ENCODE measurements around the gene RASGRP1. TPM values are rescaled to one million over a fixed set of nuclear protein-coding genes. Genes with fewer than 3 reads are reported as not detected.

The RASGRP1 gene
- total RNA-seq, 1 experiment from 2014 or later = 0.51 TPM

DNA sequence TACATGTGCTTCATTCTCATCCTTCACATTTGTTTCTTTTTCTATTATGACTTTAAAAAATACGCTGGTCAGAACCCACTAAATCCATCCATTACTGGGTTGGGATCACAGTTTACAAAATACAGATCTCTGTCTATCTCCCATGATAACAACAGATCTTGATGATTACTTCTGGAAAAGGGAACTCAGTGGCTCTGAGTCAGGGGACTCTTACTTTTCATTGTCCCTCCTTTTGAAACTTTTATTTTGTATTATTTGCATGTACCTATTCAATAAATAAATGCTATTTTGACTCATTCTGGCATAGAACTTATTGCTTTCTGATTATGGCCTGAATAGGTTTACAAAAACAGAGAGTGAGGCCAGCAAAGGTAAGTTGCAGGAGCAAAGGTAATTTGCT is 11.6 kb upstream of the RASGRP1 start:
- Histone ChIP-seq H3K4me1 (ENCODE audit: control insufficient read depth, insufficient read depth, low read length) (no peaks in the 10 kb centered on the region), H3K27me3 (ENCODE audit: control insufficient read depth, insufficient read depth, low read length) (no peaks in the 10 kb centered on the region; the same call in none of the 2 replicates), H3K27ac (ENCODE audit: low read length) (no peak overlapping the region), H3K36me3 (ENCODE audit: control insufficient read depth, insufficient read depth, low read length) (no peaks in the 10 kb centered on the region), H3K9me3 (ENCODE audit: control insufficient read depth, insufficient read depth, low read depth, low read length) (no peaks in the 10 kb centered on the region), H3K4me3 (ENCODE audit: low read depth in 2 of 2, low read length in 2 of 2) (no peak overlapping the region)
- POLR2A ChIA-PET = no interaction called here
- DNase-seq (ENCODE audit: low read depth, low spot score) (no peak), ATAC-seq (no peak)
- in situ Hi-C loops (cut with HindIII; ENCODE audit: low pct_unique_long_range_greater_than_20kb, low sequenced_read_pairs) = no loop called here
- CTCF ChIA-PET = no interaction called here
- BruUV-seq (replicated peaks) = no TSS peak
- no peak for TF ChIP-seq POLR2AphosphoS5 (IDR thresholded peaks at IDR 0.05; ENCODE audit: low read depth, low read length)
- TF ChIP-seq SIN3A (IDR thresholded peaks at IDR 0.05; ENCODE audit: borderline replicate concordance, insufficient read depth, low read depth, low read length) = no peak
- TF ChIP-seq TCF7L2 (IDR thresholded peaks at IDR 0.05; ENCODE audit: low read depth, low read length) = no peak
- TF ChIP-seq, protein P1, sequence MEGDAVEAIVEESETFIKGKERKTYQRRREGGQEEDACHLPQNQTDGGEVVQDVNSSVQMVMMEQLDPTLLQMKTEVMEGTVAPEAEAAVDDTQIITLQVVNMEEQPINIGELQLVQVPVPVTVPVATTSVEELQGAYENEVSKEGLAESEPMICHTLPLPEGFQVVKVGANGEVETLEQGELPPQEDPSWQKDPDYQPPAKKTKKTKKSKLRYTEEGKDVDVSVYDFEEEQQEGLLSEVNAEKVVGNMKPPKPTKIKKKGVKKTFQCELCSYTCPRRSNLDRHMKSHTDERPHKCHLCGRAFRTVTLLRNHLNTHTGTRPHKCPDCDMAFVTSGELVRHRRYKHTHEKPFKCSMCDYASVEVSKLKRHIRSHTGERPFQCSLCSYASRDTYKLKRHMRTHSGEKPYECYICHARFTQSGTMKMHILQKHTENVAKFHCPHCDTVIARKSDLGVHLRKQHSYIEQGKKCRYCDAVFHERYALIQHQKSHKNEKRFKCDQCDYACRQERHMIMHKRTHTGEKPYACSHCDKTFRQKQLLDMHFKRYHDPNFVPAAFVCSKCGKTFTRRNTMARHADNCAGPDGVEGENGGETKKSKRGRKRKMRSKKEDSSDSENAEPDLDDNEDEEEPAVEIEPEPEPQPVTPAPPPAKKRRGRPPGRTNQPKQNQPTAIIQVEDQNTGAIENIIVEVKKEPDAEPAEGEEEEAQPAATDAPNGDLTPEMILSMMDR (IDR thresholded peaks at IDR 0.05) = no peak
- TF ChIP-seq, protein P2, sequence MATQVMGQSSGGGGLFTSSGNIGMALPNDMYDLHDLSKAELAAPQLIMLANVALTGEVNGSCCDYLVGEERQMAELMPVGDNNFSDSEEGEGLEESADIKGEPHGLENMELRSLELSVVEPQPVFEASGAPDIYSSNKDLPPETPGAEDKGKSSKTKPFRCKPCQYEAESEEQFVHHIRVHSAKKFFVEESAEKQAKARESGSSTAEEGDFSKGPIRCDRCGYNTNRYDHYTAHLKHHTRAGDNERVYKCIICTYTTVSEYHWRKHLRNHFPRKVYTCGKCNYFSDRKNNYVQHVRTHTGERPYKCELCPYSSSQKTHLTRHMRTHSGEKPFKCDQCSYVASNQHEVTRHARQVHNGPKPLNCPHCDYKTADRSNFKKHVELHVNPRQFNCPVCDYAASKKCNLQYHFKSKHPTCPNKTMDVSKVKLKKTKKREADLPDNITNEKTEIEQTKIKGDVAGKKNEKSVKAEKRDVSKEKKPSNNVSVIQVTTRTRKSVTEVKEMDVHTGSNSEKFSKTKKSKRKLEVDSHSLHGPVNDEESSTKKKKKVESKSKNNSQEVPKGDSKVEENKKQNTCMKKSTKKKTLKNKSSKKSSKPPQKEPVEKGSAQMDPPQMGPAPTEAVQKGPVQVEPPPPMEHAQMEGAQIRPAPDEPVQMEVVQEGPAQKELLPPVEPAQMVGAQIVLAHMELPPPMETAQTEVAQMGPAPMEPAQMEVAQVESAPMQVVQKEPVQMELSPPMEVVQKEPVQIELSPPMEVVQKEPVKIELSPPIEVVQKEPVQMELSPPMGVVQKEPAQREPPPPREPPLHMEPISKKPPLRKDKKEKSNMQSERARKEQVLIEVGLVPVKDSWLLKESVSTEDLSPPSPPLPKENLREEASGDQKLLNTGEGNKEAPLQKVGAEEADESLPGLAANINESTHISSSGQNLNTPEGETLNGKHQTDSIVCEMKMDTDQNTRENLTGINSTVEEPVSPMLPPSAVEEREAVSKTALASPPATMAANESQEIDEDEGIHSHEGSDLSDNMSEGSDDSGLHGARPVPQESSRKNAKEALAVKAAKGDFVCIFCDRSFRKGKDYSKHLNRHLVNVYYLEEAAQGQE (IDR thresholded peaks at IDR 0.05; ENCODE audit: insufficient read depth in 1 of 2, low read depth in 2 of 2, low read length in 1 of 2) = no peak
- intact Hi-C loops (cut with micrococcal nuclease; ENCODE audit: unreplicated experiment) = no loop called here

DNA sequence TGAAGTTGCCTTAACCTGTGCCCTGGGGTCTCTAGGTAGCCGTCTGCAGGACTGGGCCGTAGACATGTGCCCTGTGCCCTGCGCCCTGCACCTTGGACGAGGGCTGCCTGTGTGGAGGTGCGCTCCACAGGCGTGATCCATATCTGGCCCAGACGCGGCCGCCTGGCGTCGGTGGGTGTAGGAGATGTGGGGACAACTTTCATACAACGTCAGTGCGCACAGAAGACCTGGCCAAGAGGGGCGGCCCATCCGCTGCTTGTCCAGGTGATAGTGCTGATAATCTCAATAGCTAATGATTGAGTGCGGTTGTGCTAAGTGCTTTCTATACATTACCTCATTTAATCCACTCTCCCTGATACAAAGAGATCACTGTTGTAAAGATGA is 665 bp upstream of the RASGRP1 start:
- no peaks in the 10 kb centered on the region for H3K4me1 ChIP-seq (ENCODE audit: control insufficient read depth, insufficient read depth, low read length)
- in situ Hi-C loops (cut with HindIII; ENCODE audit: low pct_unique_long_range_greater_than_20kb, low sequenced_read_pairs) = no loop called here
- H3K27ac ChIP-seq (ENCODE audit: low read length) = no peak overlapping the region
- intact Hi-C loops (cut with micrococcal nuclease; ENCODE audit: unreplicated experiment) = loop anchor here (2.0 kb wide), 1 partner anchor 118 kb away; no protein-coding TSS in a partner anchor
- 0 out of 2 replicates have a peak, but pooled peaks have one; percentile 7 for ATAC-seq
- TF ChIP-seq POLR2AphosphoS5 (IDR thresholded peaks at IDR 0.05; ENCODE audit: low read depth, low read length) = no peak
- TF ChIP-seq, protein P1 (IDR thresholded peaks at IDR 0.05) = no peak
- TF ChIP-seq, protein P2 (IDR thresholded peaks at IDR 0.05; ENCODE audit: insufficient read depth in 1 of 2, low read depth in 2 of 2, low read length in 1 of 2) = no peak
- no peak for TF ChIP-seq TCF7L2 (IDR thresholded peaks at IDR 0.05; ENCODE audit: low read depth, low read length)
- no peak for TF ChIP-seq SIN3A (IDR thresholded peaks at IDR 0.05; ENCODE audit: borderline replicate concordance, insufficient read depth, low read depth, low read length)
- H3K36me3 ChIP-seq (ENCODE audit: control insufficient read depth, insufficient read depth, low read length) = no peaks in the 10 kb centered on the region
- H3K9me3 ChIP-seq (ENCODE audit: control insufficient read depth, insufficient read depth, low read depth, low read length) = no peaks in the 10 kb centered on the region
- POLR2A ChIA-PET = no interaction called here
- no peak for DNase-seq (ENCODE audit: low read depth, low spot score)
- peak overlapping the region in 1 of 2 experiments; percentile 30; a peak in 1 of 4 replicates for H3K4me3 ChIP-seq (ENCODE audit: low read depth in 2 of 2, low read length in 2 of 2)
- H3K27me3 ChIP-seq (ENCODE audit: control insufficient read depth, insufficient read depth, low read length) = peaks cover 16% of the 10 kb centered on the region
- BruUV-seq (replicated peaks) = no TSS peak
- CTCF ChIA-PET = no interaction called here
